CD4-positive, alpha-beta T cell treated with Interleukin-15 for 1 hour (primary cell): ENCODE measurements around the gene SUMO2.
A peak's percentile ranks its signal among the peaks of the same experiment; 100 is the strongest.
"Not testable (repeated sequence)": the region's sequence is repeated elsewhere in the genome, so short reads cannot be mapped to it uniquely, and the experiment has no call there.

Source experiments
- DNase-seq: peaks from one replicate; pipeline ENCODE4 v3.0.0-alpha.2; 2020

SUMO2 gene

GRCh38 chr17:75182569-75183436 lies at the start of gene SUMO2:
Gene SUMO2, minus strand, starts transcription at chr17:75182959. Its CDS starts 125 bp downstream, at chr17:75182834.
- DNase-seq, result peak; percentile 95

GRCh38 chr17:75231741-75232464 lies 49.1 kb upstream of the SUMO2 start:
- DNase-seq, result no peak

GRCh38 chr17:75231071-75231470 lies 48.3 kb upstream of the SUMO2 start:
- DNase-seq, result no peak

GRCh38 chr17:75228847-75229246 lies 46.1 kb upstream of the SUMO2 start:
- peak; percentile 24 for DNase-seq

- DNase-seq, result no peak
These were observed 45.5 kb upstream of the SUMO2 start for GRCh38 chr17:75228305-75228704.

GRCh38 chr17:75227729-75228128 lies 45.0 kb upstream of the SUMO2 start:
- DNase-seq, result no peak

GRCh38 chr17:75225016-75225415 lies 42.3 kb upstream of the SUMO2 start:
- no peak for DNase-seq

GRCh38 chr17:75219815-75220214 lies 37.1 kb upstream of the SUMO2 start:
- DNase-seq, result no peak

GRCh38 chr17:75218131-75218530 lies 35.4 kb upstream of the SUMO2 start:
- DNase-seq, result no peak

GRCh38 chr17:75209061-75209460 lies 26.3 kb upstream of the SUMO2 start:
- no peak for DNase-seq

GRCh38 chr17:75208161-75208560 lies 25.4 kb upstream of the SUMO2 start:
- no peak for DNase-seq

- DNase-seq, result no peak
These were observed 25.0 kb upstream of the SUMO2 start for GRCh38 chr17:75207760-75208159.

GRCh38 chr17:75207050-75207407 lies 24.3 kb upstream of the SUMO2 start:
- not testable (repeated sequence) for DNase-seq

- no peak for DNase-seq
These were observed 23.0 kb upstream of the SUMO2 start for GRCh38 chr17:75205793-75206163.

- DNase-seq, result peak; percentile 87
These were observed 22.5 kb upstream of the SUMO2 start, which contains the start of gene NUP85 for GRCh38 chr17:75205037-75205792. Gene NUP85, plus strand, starts transcription at chr17:75205679. Its CDS starts 83 bp downstream, at chr17:75205762.

GRCh38 chr17:75199886-75200618 lies 17.3 kb upstream of the SUMO2 start:
- no peak for DNase-seq

- no peak for DNase-seq
These were observed 12.1 kb upstream of the SUMO2 start for GRCh38 chr17:75194879-75195278.

GRCh38 chr17:75191584-75191983 lies 8.8 kb upstream of the SUMO2 start:
- no peak for DNase-seq

GRCh38 chr17:75188614-75189013 lies 5.9 kb upstream of the SUMO2 start:
- no peak for DNase-seq

GRCh38 chr17:75183999-75184884 lies 1.5 kb upstream of the SUMO2 start:
- DNase-seq, result no peak

GRCh38 chr17:75182319-75182568 lies 515 bp downstream of the SUMO2 start:
- DNase-seq, result no peak
